ENCODE measurements around the gene MUC5AC.
"Not testable (repeated sequence)": the region's sequence is repeated elsewhere in the genome, so short reads cannot be mapped to it uniquely, and the experiment has no call there.

Gene MUC5AC

GRCh38 chr11:1177020-1177770 is 19.4 kb downstream of the MUC5AC start:
- DNase-seq (ENCODE audit: low read depth), result no peak

GRCh38 chr11:1177771-1178090 is 20.0 kb downstream of the MUC5AC start:
- no peak for DNase-seq (ENCODE audit: low read depth)

GRCh38 chr11:1178201-1178885 is 20.6 kb downstream of the MUC5AC start:
- DNase-seq (ENCODE audit: low read depth), result no peak

- DNase-seq (ENCODE audit: low read depth), result no peak
These were observed 21.2 kb downstream of the MUC5AC start for GRCh38 chr11:1178906-1179305.

DNA sequence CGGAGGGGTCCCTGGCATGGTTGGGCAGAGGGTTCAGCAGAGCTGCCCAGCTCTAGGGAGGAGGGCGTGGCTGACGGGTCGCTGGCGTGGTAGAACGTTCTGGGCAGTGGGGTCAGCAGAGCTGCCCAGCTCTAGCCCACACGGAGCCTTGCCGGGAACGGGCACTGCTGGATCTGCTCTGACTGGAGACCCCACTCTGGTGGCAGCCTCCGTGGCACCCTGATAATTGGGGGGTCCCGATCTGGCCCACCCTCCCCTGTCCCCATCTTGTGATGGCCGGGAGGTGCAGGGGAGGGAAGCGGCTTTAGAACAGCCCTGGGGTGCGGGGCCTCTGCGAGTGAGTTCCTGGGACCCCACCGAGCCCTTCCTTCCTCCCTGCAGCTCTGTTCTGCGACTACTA is 21.9 kb downstream of the MUC5AC start:
- no peak for DNase-seq (ENCODE audit: low read depth)

DNA sequence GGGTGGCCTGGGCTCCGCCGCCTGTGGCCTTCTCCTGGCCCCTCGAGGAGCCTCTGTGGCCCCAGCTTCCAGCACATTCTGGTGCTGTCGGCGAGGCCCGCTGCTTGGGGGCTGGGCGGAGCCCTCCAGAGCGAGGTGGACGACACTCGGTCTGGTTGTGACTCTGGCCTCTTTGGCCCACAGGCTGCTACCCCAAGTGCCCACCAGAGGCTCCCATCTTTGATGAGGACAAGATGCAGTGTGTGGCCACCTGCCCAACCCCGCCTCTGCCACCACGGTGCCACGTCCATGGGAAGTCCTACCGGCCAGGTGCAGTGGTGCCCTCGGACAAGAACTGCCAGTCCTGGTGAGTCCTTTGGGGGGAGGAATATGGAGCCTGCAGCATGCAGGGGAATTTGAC is 22.4 kb downstream of the MUC5AC start:
- DNase-seq (ENCODE audit: low read depth), result no peak

- DNase-seq (ENCODE audit: low read depth), result no peak
These were observed 23.2 kb downstream of the MUC5AC start for GRCh38 chr11:1180947-1181391.

DNA sequence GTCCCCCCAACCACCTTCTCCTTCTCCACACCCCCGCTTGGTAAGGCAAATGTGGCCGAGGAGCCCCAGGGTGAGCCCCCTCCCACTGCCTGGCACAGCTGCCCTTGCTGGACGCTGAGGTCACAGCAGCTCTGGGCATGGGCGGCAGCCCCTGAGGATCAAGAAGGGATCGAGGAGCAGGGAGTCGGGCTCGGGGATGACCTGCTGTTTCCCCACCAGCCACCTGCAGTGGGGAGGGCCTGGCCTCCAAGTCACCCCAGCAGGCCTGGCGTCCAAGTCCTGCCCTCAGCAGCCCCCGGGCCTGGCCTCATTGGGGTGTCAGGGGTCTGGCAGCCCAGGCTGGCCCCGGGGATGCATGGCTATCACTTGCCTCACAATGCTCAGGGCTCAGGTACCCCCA is 23.7 kb downstream of the MUC5AC start:
- no peak for DNase-seq (ENCODE audit: low read depth)

DNA sequence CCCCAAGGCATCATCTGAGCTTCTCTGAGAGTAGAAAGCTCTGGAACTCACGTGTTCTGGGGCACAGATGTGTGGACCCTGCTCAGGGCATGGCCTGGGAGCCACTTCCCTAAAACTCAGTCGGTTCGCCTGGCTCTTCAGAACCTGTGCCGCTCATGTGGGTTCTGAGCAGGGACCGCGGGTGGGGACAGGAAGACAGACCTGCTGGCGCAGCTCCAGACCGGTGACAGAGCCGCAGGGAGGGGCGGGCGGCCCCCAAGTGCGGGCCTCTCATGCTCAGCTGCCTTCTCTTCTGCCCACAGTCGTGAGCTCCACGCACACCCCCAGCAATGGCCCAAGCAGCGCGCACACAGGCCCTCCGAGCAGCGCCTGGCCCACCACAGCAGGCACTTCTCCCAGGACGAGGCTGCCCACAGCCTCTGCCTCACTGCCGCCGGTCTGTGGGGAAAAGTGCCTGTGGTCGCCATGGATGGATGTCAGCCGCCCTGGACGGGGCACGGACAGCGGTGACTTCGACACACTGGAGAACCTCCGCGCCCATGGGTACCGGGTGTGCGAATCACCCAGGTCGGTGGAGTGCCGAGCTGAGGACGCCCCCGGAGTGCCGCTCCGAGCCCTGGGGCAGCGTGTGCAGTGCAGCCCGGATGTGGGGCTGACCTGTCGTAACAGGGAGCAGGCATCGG is 24.2 kb downstream of the MUC5AC start:
- no peak for DNase-seq (ENCODE audit: low read depth)

- DNase-seq (ENCODE audit: low read depth), result not testable (repeated sequence)
These were observed 26.4 kb downstream of the MUC5AC start for GRCh38 chr11:1184139-1184538.

- not testable (repeated sequence) for DNase-seq (ENCODE audit: low read depth)
These were observed 30.8 kb downstream of the MUC5AC start for GRCh38 chr11:1188451-1189130.

DNA sequence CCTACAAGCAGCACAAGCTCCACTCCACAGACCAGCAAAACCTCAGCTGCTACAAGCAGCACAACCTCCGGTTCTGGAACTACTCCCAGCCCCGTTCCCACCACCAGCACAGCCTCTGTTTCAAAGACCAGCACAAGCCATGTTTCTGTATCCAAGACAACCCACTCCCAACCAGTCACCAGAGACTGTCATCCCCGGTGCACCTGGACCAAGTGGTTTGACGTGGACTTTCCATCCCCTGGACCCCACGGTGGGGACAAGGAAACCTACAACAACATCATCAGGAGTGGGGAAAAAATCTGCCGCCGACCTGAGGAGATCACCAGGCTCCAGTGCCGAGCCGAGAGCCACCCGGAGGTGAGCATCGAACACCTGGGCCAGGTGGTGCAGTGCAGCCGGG is 32.1 kb downstream of the MUC5AC start:
- DNase-seq (ENCODE audit: low read depth), result not testable (repeated sequence)

GRCh38 chr11:1191786-1192470 is 34.2 kb downstream of the MUC5AC start:
- DNase-seq (ENCODE audit: low read depth), result not testable (repeated sequence)

DNA sequence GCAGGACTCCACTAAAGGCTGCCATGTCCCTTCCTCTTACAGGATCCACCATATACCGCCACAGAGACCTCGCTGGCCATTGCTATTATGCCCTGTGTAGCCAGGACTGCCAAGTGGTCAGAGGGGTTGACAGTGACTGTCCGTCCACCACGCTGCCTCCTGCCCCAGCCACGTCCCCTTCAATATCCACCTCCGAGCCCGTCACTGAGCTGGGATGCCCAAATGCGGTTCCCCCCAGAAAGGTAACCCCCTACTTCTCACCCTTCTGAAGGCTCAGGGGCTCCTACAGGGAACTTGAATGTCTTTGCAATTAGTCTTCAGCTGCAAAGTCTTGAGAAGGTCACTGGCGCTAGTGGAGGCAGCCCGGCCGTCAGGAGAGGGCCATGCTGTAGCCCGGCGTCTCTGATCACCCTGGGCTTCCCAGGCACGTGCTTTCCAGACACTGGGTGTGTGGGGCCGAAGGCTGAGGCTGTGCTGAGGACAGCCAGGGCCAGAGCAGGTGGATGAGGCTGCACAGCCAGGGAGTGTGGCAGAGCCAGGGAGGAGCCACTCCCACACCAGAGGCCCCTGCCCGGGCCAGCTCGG is 35.1 kb downstream of the MUC5AC start:
- DNase-seq (ENCODE audit: low read depth), result no peak

DNA sequence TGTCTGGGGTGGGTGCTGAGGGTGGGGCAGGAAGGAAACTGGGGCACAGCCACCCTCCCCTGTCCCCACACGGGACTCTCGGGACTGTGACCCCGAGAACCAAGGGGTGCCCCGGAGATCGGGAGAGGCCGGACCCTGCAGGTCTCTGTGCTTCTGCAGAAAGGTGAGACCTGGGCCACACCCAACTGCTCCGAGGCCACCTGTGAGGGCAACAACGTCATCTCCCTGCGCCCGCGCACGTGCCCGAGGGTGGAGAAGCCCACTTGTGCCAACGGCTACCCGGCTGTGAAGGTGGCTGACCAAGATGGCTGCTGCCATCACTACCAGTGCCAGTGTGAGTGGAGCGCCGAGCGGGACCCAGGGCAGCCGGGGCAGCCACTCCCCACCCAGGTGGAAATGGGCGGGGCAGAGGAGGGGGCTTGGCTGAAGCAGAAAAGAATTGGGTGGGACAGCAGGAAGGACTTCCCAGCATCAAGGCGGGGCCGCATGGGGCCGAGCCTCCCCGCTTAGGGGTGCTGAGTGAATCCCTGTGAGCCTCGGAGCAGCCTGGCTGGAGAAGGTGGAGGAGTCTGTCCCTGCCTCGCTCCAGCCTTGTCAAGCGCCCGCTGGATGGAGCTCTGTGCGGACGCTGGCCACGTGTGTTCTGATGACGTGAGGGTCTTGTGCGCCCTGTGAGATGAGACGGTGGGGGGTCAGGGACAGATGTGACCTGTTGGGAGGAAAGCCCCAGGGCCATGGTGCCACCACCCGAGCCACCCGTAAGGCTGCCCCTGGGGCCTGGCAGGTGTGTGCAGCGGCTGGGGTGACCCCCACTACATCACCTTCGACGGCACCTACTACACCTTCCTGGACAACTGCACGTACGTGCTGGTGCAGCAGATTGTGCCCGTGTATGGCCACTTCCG is 35.8 kb downstream of the MUC5AC start:
- DNase-seq (ENCODE audit: low read depth), result no peak

DNA sequence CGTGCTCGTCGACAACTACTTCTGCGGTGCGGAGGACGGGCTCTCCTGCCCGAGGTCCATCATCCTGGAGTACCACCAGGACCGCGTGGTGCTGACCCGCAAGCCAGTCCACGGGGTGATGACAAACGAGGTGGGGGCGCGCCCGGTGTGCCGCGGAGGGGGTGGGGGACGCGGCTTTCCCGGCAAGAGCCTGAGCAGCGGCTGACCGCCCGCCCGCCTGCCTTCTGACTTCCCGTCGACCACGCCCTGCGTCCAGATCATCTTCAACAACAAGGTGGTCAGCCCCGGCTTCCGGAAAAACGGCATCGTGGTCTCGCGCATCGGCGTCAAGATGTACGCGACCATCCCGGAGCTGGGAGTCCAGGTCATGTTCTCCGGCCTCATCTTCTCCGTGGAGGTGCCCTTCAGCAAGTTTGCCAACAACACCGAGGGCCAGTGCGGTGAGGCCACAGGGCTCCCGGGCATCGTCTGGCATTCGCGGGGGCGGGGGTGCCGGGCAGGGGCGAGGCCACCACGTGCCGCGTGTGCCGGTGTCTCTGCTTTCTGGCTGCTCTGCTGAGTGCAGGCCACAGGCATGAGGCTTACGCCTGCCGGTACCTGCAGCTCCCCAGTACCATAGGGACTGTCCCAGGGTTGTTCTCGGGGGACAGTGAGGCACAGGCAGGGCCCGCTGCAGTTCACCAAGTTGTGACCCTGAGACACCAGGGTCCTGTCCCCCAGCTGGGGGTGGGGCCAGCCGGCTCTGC is 36.7 kb downstream of the MUC5AC start:
- no peak for DNase-seq (ENCODE audit: low read depth)

- no peak for DNase-seq (ENCODE audit: low read depth)
These were observed 37.4 kb downstream of the MUC5AC start for GRCh38 chr11:1194977-1195681.

DNA sequence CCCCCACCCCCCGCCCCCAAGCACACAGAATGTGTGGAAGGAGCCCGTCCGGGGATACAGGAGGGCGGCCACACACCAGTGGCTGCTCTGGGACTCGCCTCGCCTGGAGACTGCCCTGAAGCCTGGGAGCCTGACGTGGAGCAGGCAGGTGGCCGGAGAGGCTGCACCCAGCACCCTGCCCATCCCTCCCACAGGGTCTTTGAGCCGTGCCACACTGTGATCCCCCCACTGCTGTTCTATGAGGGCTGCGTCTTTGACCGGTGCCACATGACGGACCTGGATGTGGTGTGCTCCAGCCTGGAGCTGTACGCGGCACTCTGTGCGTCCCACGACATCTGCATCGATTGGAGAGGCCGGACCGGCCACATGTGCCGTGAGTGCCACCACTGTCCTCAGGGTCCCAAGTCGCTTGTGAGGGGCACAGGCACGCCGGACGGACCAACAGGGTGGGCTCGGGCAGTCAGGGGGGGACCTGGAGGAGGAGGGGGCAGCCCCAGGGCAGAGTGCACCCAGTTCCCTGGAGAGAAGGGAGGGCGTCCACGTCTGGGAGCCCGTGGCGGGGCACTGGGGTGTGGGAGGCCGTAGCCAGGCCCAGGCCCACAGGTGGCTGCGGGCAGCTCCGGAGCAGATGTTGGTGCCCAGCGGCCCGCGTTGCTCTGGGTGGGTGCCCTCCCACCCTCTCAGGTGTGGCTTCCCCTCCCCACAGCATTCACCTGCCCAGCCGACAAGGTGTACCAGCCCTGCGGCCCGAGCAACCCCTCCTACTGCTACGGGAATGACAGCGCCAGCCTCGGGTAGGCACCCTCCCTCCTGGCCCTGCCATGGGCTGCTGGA is 38.1 kb downstream of the MUC5AC start:
- DNase-seq (ENCODE audit: low read depth), result no peak
